Mucosa of descending colon (tissue), 3 donors: Measurements from ENCODE around the gene TMSB4X. TPM values are rescaled to one million over a fixed set of nuclear protein-coding genes. Genes with fewer than 3 reads are reported as not detected.
"Not testable (repeated sequence)": the region's sequence is repeated elsewhere in the genome, so short reads cannot be mapped to it uniquely, and the experiment has no call there.

ENCODE experiments used
- ATAC-seq: fragments of 200-7000 bp; cut with Tn5 transposase; one replicate; pipeline ENCODE4 v1.9.1; 2020; ENCODE audit warnings: mild to moderate bottlenecking, moderate library complexity
- DNase-seq, 3 donors: peaks; one replicate each; pipeline ENCODE4 v3.0.0-alpha.2; 2020
- H3K36me3 ChIP-seq: fragments of 200-600 bp; one replicate; pipeline ENCODE4 v1.8.0; 2021; ENCODE audit warnings: low read depth, mild to moderate bottlenecking
- H3K4me1 ChIP-seq: fragments of 200-600 bp; one replicate; pipeline ENCODE4 v1.8.0; 2021; ENCODE audit warnings: low read depth, mild to moderate bottlenecking
- H3K4me3 ChIP-seq: fragments of 200-600 bp; one replicate; pipeline ENCODE4 v1.8.0; 2021; ENCODE audit warnings: mild to moderate bottlenecking
- H3K9me3 ChIP-seq: fragments of 200-600 bp; one replicate; pipeline ENCODE4 v1.8.0; 2021; ENCODE audit warnings: mild to moderate bottlenecking
- CTCF ChIP-seq: fragments of 200-600 bp; IDR thresholded peaks from one replicate; pipeline ENCODE4 v1.8.0; 2022; ENCODE audit warnings: antibody characterized with exemption, mild to moderate bottlenecking
- intact Hi-C, 2 donors: fragments of 100-400 bp; cut with DNase I in 1 of 2; cut with micrococcal nuclease in 1 of 2; formaldehyde crosslinking; loops; one replicate each; pipeline versions ENCODE4 v1.11.0 to v1.11.1; 2022; cut with DNase I, micrococcal nuclease
- total RNA-seq, 3 donors: library from RNA; stranded (reverse); fragmentation: NEBNext Ultra II Directional in 2 of 3; extraction: Animal tissue kit (Norgen Biotek cat#: 25700) in 2 of 3; gene quantifications; one replicate each; pipeline versions ENCODE4 v1.2.1 to v1.2.4, GENCODE V29; 2021 to 2023
- donor health status: DM: no; HTN: no; CAD: no; lungs with moderate emphysema.
- donor health status: DM: no; HTN: no; CAD: no.
- donor health status: DM: no; HTN: yes; CAD: no.

Gene TMSB4X
- total RNA-seq, 3 donors from 2014 or later, result 2,288 to 5,392 (median 5,014) TPM

- no peak for ATAC-seq
- TF ChIP-seq CTCF, result no peak
- Histone ChIP-seq H3K9me3 (no peaks in the 10 kb centered on the region), H3K36me3 (no peaks in the 10 kb centered on the region), H3K4me3 (peak overlapping the region; percentile 67), H3K4me1 (no peaks in the 10 kb centered on the region)
- intact Hi-C loops, result loop anchor here in 1 of 2 donors (10.0 kb wide), 1 partner anchor 509 kb away; no protein-coding TSS in a partner anchor
- DNase-seq, result peak; percentile 61 to 69 (median 63)
Measured at GRCh38 chrX:12975991-12976558, 1.2 kb downstream of the TMSB4X start.

GRCh38 chrX:12976819-12977732, 2.2 kb downstream of the TMSB4X start:
- not testable (repeated sequence) for ATAC-seq, H3K4me1 ChIP-seq, DNase-seq, H3K36me3 ChIP-seq, H3K9me3 ChIP-seq
- intact Hi-C loops, result loop anchor here in 1 of 2 donors (10.0 kb wide), 1 partner anchor 508 kb away; no protein-coding TSS in a partner anchor
- H3K4me3 ChIP-seq, result peak overlapping the region; percentile 67

- H3K4me3 ChIP-seq, result no peak overlapping the region
- TF ChIP-seq CTCF, result no peak
- no peaks in the 10 kb centered on the region for H3K36me3 ChIP-seq
- ATAC-seq (no peak), DNase-seq (no peak)
- no peaks in the 10 kb centered on the region for H3K4me1 ChIP-seq
- no peaks in the 10 kb centered on the region for H3K9me3 ChIP-seq
- intact Hi-C loops, result loop anchor here in 1 of 2 donors (10.0 kb wide), 1 partner anchor 507 kb away; no protein-coding TSS in a partner anchor
Measured at GRCh38 chrX:12977761-12978204, 2.9 kb downstream of the TMSB4X start.

- ATAC-seq (peak; percentile 52), DNase-seq (peak; percentile 63 to 85 (median 68))
- no peaks in the 10 kb centered on the region for H3K9me3 ChIP-seq
- no peaks in the 10 kb centered on the region for H3K36me3 ChIP-seq
- intact Hi-C loops, result loop anchor here in 1 of 2 donors (10.0 kb wide), 1 partner anchor 506 kb away; no protein-coding TSS in a partner anchor
- no peak overlapping the region for H3K4me3 ChIP-seq
- H3K4me1 ChIP-seq, result no peaks in the 10 kb centered on the region
- no peak for TF ChIP-seq CTCF
Measured at GRCh38 chrX:12978205-12979025, 3.5 kb downstream of the TMSB4X start.

GRCh38 chrX:12979026-12979607, 4.2 kb downstream of the TMSB4X start:
- intact Hi-C loops, result loop anchor here in 1 of 2 donors (10.0 kb wide), 1 partner anchor 506 kb away; no protein-coding TSS in a partner anchor
- H3K36me3 ChIP-seq, result no peaks in the 10 kb centered on the region
- DNase-seq, result no peak
- no peak for TF ChIP-seq CTCF
- no peaks in the 10 kb centered on the region for H3K4me1 ChIP-seq
- no peaks in the 10 kb centered on the region for H3K9me3 ChIP-seq
- H3K4me3 ChIP-seq, result no peak overlapping the region
- no peak for ATAC-seq
